Prostate gland (tissue), 2 donors: ENCODE measurements around the gene C11orf52. TPM values are rescaled to one million over a fixed set of nuclear protein-coding genes. Genes with fewer than 3 reads are reported as not detected.

Source experiments
- DNase-seq: peaks from one replicate; pipeline ENCODE4 v3.0.0-alpha.2; 2019; ENCODE audit warnings: low spot score
- H3K27ac ChIP-seq, 2 donors: fragments of 200-600 bp; sonication (generic); 2 replicates each; pipeline ENCODE4 v1.5.1; 2017 to 2019
- H3K27me3 ChIP-seq: fragments of 200-600 bp; sonication (generic); replicated peaks from 2 replicates; pipeline ENCODE4 v1.5.1; 2019; ENCODE audit not compliant: insufficient read depth
- H3K36me3 ChIP-seq, 2 donors: fragments of 200-600 bp; sonication (generic); 1 replicate in 1 of 2; 2 replicates in 1 of 2; pipeline versions ENCODE4 v1.5.1 to v1.8.1; 2017 to 2019
- H3K4me1 ChIP-seq: fragments of 200-600 bp; sonication (generic); replicated peaks from 2 replicates; pipeline ENCODE4 v1.5.1; 2019
- H3K4me3 ChIP-seq, 2 donors: fragments of 200-600 bp; sonication (generic); 2 replicates each; pipeline ENCODE4 v1.5.1; 2017 to 2019
- H3K9me3 ChIP-seq: fragments of 200-600 bp; sonication (generic); 2 replicates; pipeline ENCODE4 v1.5.1; 2017
- CTCF ChIP-seq, 4 experiments: fragments of 200-600 bp in 2 of 4; fragments of 450-650 bp in 2 of 4; sonication (generic) in 2 of 4; IDR thresholded peaks; 1 replicate in 3 of 4; 2 replicates in 1 of 4; pipeline ENCODE4 v1.5.1; 2016 to 2019; ENCODE audit warnings: antibody characterized with exemption in 4 of 4, mild to moderate bottlenecking in 2 of 4, moderate library complexity in 2 of 4
- POLR2A ChIP-seq: fragments of 450-650 bp; IDR thresholded peaks from one replicate; pipeline ENCODE4 v1.6.1; 2016; ENCODE audit warnings: antibody characterized with exemption, mild to moderate bottlenecking
- POLR2AphosphoS5 ChIP-seq: sonication (generic); formaldehyde crosslinking; IDR thresholded peaks from one replicate; pipeline ENCODE4 v1.6.1; 2017; ENCODE audit warnings: antibody characterized with exemption
- WGBS: methylation state at CpG from one replicate; pipeline ENCODE4 v1.1.5; 2018; 5-methylcytosine and 5-hydroxymethylcytosine counted together
- intact Hi-C: fragments of 100-400 bp; cut with DNase I; formaldehyde crosslinking; loops from one replicate; pipeline ENCODE4 v1.14.2; 2022
- small RNA-seq, 2 donors: library from RNA; depleted of rRNA; stranded (forward); fragments of <200 nt; gene quantifications; one replicate each; pipeline ENCODE3, GENCODE V24; 2016
- total RNA-seq, 2 donors: library from RNA; depleted of rRNA; stranded (reverse); fragments of >200 nt; gene quantifications; one replicate each; pipeline ENCODE4 v1.1.0, GENCODE V29; 2016

The C11orf52 gene
- total RNA-seq, 2 donors from 2014 or later, result 13.2 to 31.5 TPM

- no peak overlapping the region for H3K4me3 ChIP-seq
- peaks cover 6% of the 10 kb centered on the region for H3K4me1 ChIP-seq
- H3K27ac ChIP-seq, result peak overlapping the region; percentile 52 to 86
- DNase-seq, result no peak
- H3K27me3 ChIP-seq, result no peaks in the 10 kb centered on the region
- H3K36me3 ChIP-seq, result no peaks in the 10 kb centered on the region
- H3K9me3 ChIP-seq, result no peaks in the 10 kb centered on the region
- 17% methylated on average over 2 of the region's 2 CpGs for WGBS
- TF ChIP-seq POLR2AphosphoS5 (peak; percentile 20), CTCF (IDR thresholded peaks at IDR 0.05) (peak in 2 of 4 experiments; percentile 25 to 36), POLR2A (no peak)
- intact Hi-C loops, result no loop called here
Observed at GRCh38 chr11:111975076-111975806, 56.5 kb downstream of the C11orf52 start.

GRCh38 chr11:111976119-111976766 is 57.5 kb downstream of the C11orf52 start:
- Histone ChIP-seq H3K4me1 (peaks cover 6% of the 10 kb centered on the region), H3K27ac (peak overlapping the region; percentile 86 to 89), H3K36me3 (no peaks in the 10 kb centered on the region), H3K9me3 (no peaks in the 10 kb centered on the region), H3K27me3 (no peaks in the 10 kb centered on the region), H3K4me3 (peak overlapping the region; percentile 52 to 60)
- DNase-seq, result no peak
- WGBS, result 52% methylated on average over 7 of the region's 7 CpGs
- TF ChIP-seq POLR2A (no peak), POLR2AphosphoS5 (no peak), CTCF (IDR thresholded peaks at IDR 0.05) (no peak)
- intact Hi-C loops, result loop anchor here (2.0 kb wide), 1 partner anchor 37 kb away; no protein-coding TSS in a partner anchor

Small RNA genes within 50 kb of the gene (small RNA-seq; reads per million reads assigned to genes)
- gene C11orf52 (0 reads per million in 2 donors), gene RNA5SP351 (0 reads per million in 2 donors), gene RPL37AP8 (0 to 0.20 reads per million in 2 donors)

Other genes with a start within 250 kb of the C11orf52 start
- gene PPP2R1B, start 152.5 kb upstream of the C11orf52 start, total RNA-seq, result 10 to 100 TPM; 15.4 to 41.4 TPM
- 10 to 100 TPM; 24.9 to 26.5 TPM for gene ALG9, start 47.3 kb upstream of the C11orf52 start, total RNA-seq
- 1 to 10 TPM; 2.7 to 7.6 TPM for gene FDXACB1, start 39.7 kb upstream of the C11orf52 start, total RNA-seq
- gene CFAP68, start 39.4 kb upstream of the C11orf52 start, total RNA-seq, result 10 to 100 TPM; 42.2 to 46.2 TPM
- 10 to 100 TPM; 59.0 to 80.1 TPM for gene CRYAB, start 7.1 kb upstream of the C11orf52 start, total RNA-seq
- gene HSPB2, start 6.2 kb upstream of the C11orf52 start, total RNA-seq, result under 1 TPM in 1 of 2 donors, not detected in 1; 0.85 TPM
- gene DIXDC1, start 18.4 kb downstream of the C11orf52 start, total RNA-seq, result 10 to 100 TPM; 32.9 to 35.2 TPM
- 10 to 100 TPM; 19.9 to 21.2 TPM for gene DLAT, start 106.5 kb downstream of the C11orf52 start, total RNA-seq
- gene PIH1D2, start 155.1 kb downstream of the C11orf52 start, total RNA-seq, result 10 to 100 TPM in 1 of 2 donors, 1 to 10 TPM in 1; 1.1 to 13.7 TPM
- gene NKAPD1, start 155.4 kb downstream of the C11orf52 start, total RNA-seq, result 10 to 100 TPM; 11.8 to 16.8 TPM
- 10 to 100 TPM; 43.1 to 49.5 TPM for gene TIMM8B, start 167.8 kb downstream of the C11orf52 start, total RNA-seq
- 100 to 1,000 TPM in 1 of 2 donors, 10 to 100 TPM in 1; 91.6 to 107 TPM for gene SDHD, start 168.0 kb downstream of the C11orf52 start, total RNA-seq
- gene IL18, start 245.2 kb downstream of the C11orf52 start, total RNA-seq, result 1 to 10 TPM; 4.0 to 8.8 TPM
- gene TEX12, start 248.5 kb downstream of the C11orf52 start, total RNA-seq, result 1 to 10 TPM in 1 of 2 donors, not detected in 1; 4.0 TPM